HUES64 (cell line): ENCODE data around the gene MARK1.
A peak's percentile ranks its signal among the peaks of the same experiment; 100 is the strongest.

Experiments
- H3K27ac ChIP-seq: 2 replicates; pipeline ENCODE4 v1.7.0; 2013; ENCODE audit warnings: low read depth, low read length, inconsistent platforms
- H3K27me3 ChIP-seq: 2 replicates; pipeline ENCODE4 v1.6.1; 2013; ENCODE audit warnings: mild to moderate bottlenecking, low read length; ENCODE audit not compliant: insufficient read depth
- H3K36me3 ChIP-seq: 2 replicates; pipeline ENCODE4 v1.6.1; 2013; ENCODE audit warnings: mild to moderate bottlenecking, low read length; ENCODE audit not compliant: insufficient read depth
- H3K4me1 ChIP-seq: 2 replicates; pipeline ENCODE4 v1.6.1; 2013; ENCODE audit warnings: mild to moderate bottlenecking, low read length, moderate library complexity; ENCODE audit not compliant: insufficient read depth
- H3K4me3 ChIP-seq: 2 replicates; pipeline ENCODE4 v1.5.1; 2013; ENCODE audit warnings: mild to moderate bottlenecking, low read length, moderate library complexity
- H3K9ac ChIP-seq: 2 replicates; pipeline ENCODE4 v1.6.1; 2013; ENCODE audit warnings: mild to moderate bottlenecking, low read depth, low read length
- H3K9me3 ChIP-seq: 2 replicates; pipeline ENCODE4 v1.6.1; 2013; ENCODE audit warnings: low read depth, low read length; ENCODE audit not compliant: insufficient read depth
- whole genome bisulfite sequencing: fragments of 150-250, 120-280 bp; methylation state at CpG from one replicate; pipeline ENCODE4 v1.1.7; 2013; ENCODE audit warnings: missing lambda C conversion rate; 5-methylcytosine and 5-hydroxymethylcytosine counted together

Gene MARK1

GRCh38 chr1:220691053-220691684, 163.2 kb downstream of the MARK1 start:
- H3K4me3 ChIP-seq, result peak overlapping the region; percentile 78
- H3K9ac ChIP-seq, result 0 out of 2 replicates have a peak overlapping the region, but pooled peaks have one; percentile 60
- WGBS, result 75% methylated on average over 14 of the region's 14 CpGs
- no peaks in the 10 kb centered on the region for H3K36me3 ChIP-seq
- no peaks in the 10 kb centered on the region for H3K4me1 ChIP-seq
- H3K9me3 ChIP-seq, result no peaks in the 10 kb centered on the region
- peaks cover 36% of the 10 kb centered on the region for H3K27me3 ChIP-seq
- H3K27ac ChIP-seq, result no peak overlapping the region

GRCh38 chr1:220692436-220693228, 164.7 kb downstream of the MARK1 start:
- Histone ChIP-seq H3K4me1 (no peaks in the 10 kb centered on the region), H3K9ac (no peak overlapping the region), H3K4me3 (no peak overlapping the region), H3K36me3 (no peaks in the 10 kb centered on the region), H3K27me3 (peaks cover 36% of the 10 kb centered on the region), H3K9me3 (no peaks in the 10 kb centered on the region), H3K27ac (no peak overlapping the region)
- 89% methylated on average over 8 of the region's 8 CpGs for WGBS

- Histone ChIP-seq H3K27ac (no peak overlapping the region), H3K4me3 (no peak overlapping the region), H3K9ac (no peak overlapping the region), H3K4me1 (no peaks in the 10 kb centered on the region), H3K36me3 (no peaks in the 10 kb centered on the region), H3K27me3 (peaks cover 27% of the 10 kb centered on the region), H3K9me3 (no peaks in the 10 kb centered on the region)
- WGBS, result 94% methylated on average over 8 of the region's 8 CpGs
These were observed 167.0 kb downstream of the MARK1 start for GRCh38 chr1:220694866-220695382.

- 91% methylated on average over 4 of the region's 4 CpGs for WGBS
- H3K9me3 ChIP-seq, result no peaks in the 10 kb centered on the region
These were observed 167.5 kb downstream of the MARK1 start for GRCh38 chr1:220695426-220695825.

GRCh38 chr1:220696226-220696862, 168.4 kb downstream of the MARK1 start:
- 94% methylated on average over 16 of the region's 16 CpGs for WGBS
- Histone ChIP-seq H3K4me3 (no peak overlapping the region), H3K9me3 (no peaks in the 10 kb centered on the region), H3K4me1 (peaks cover 5% of the 10 kb centered on the region), H3K27me3 (peaks cover 15% of the 10 kb centered on the region), H3K36me3 (no peaks in the 10 kb centered on the region), H3K27ac (no peak overlapping the region), H3K9ac (no peak overlapping the region)

More at GRCh38 chr1:220695426-220695825, 167.5 kb downstream of the MARK1 start:
- H3K4me3 ChIP-seq, result no peak overlapping the region
- H3K36me3 ChIP-seq, result no peaks in the 10 kb centered on the region
- H3K27ac ChIP-seq, result no peak overlapping the region
- H3K4me1 ChIP-seq, result no peaks in the 10 kb centered on the region
- H3K27me3 ChIP-seq, result peaks cover 24% of the 10 kb centered on the region
- no peak overlapping the region for H3K9ac ChIP-seq

GRCh38 chr1:220696863-220697231, 168.9 kb downstream of the MARK1 start:
- Histone ChIP-seq H3K4me1 (peaks cover 5% of the 10 kb centered on the region), H3K27ac (no peak overlapping the region), H3K9ac (no peak overlapping the region), H3K36me3 (no peaks in the 10 kb centered on the region), H3K27me3 (peaks cover 10% of the 10 kb centered on the region), H3K4me3 (no peak overlapping the region), H3K9me3 (no peaks in the 10 kb centered on the region)
- WGBS, result 90% methylated on average over 9 of the region's 9 CpGs

- no peak overlapping the region for H3K4me3 ChIP-seq
- 95% methylated on average over 6 of the region's 6 CpGs for WGBS
These were observed 169.4 kb downstream of the MARK1 start for GRCh38 chr1:220697326-220697725.

GRCh38 chr1:220698607-220699016, 170.7 kb downstream of the MARK1 start:
- Histone ChIP-seq H3K9ac (no peak overlapping the region), H3K4me1 (peaks cover 9% of the 10 kb centered on the region), H3K36me3 (no peaks in the 10 kb centered on the region), H3K27me3 (no peaks in the 10 kb centered on the region), H3K27ac (no peak overlapping the region), H3K9me3 (no peaks in the 10 kb centered on the region), H3K4me3 (no peak overlapping the region)
- WGBS, result 91% methylated on average over 5 of the region's 5 CpGs

More at GRCh38 chr1:220697326-220697725, 169.4 kb downstream of the MARK1 start:
- no peaks in the 10 kb centered on the region for H3K9me3 ChIP-seq
- no peak overlapping the region for H3K9ac ChIP-seq
- no peak overlapping the region for H3K27ac ChIP-seq
- peaks cover 5% of the 10 kb centered on the region for H3K27me3 ChIP-seq
- no peaks in the 10 kb centered on the region for H3K36me3 ChIP-seq
- peaks cover 5% of the 10 kb centered on the region for H3K4me1 ChIP-seq

- Histone ChIP-seq H3K9me3 (no peaks in the 10 kb centered on the region), H3K4me1 (peaks cover 9% of the 10 kb centered on the region), H3K27me3 (no peaks in the 10 kb centered on the region), H3K36me3 (no peaks in the 10 kb centered on the region), H3K4me3 (no peak overlapping the region), H3K27ac (no peak overlapping the region), H3K9ac (no peak overlapping the region)
- WGBS, result 90% methylated on average over 3 of the region's 3 CpGs
These were observed 171.1 kb downstream of the MARK1 start for GRCh38 chr1:220699044-220699443.

GRCh38 chr1:220700556-220701179, 172.7 kb downstream of the MARK1 start:
- peaks cover 9% of the 10 kb centered on the region for H3K4me1 ChIP-seq
- 53% methylated on average over 2 of the region's 2 CpGs for WGBS

GRCh38 chr1:220701974-220702373, 174.0 kb downstream of the MARK1 start:
- Histone ChIP-seq H3K4me1 (peaks cover 9% of the 10 kb centered on the region), H3K9me3 (no peaks in the 10 kb centered on the region)
- WGBS, result 95% methylated on average over 6 of the region's 6 CpGs

More at GRCh38 chr1:220700556-220701179, 172.7 kb downstream of the MARK1 start:
- no peak overlapping the region for H3K27ac ChIP-seq
- no peaks in the 10 kb centered on the region for H3K36me3 ChIP-seq
- no peaks in the 10 kb centered on the region for H3K27me3 ChIP-seq
- H3K9ac ChIP-seq, result no peak overlapping the region
- H3K4me3 ChIP-seq, result no peak overlapping the region
- H3K9me3 ChIP-seq, result no peaks in the 10 kb centered on the region

More at GRCh38 chr1:220701974-220702373, 174.0 kb downstream of the MARK1 start:
- no peak overlapping the region for H3K27ac ChIP-seq
- H3K36me3 ChIP-seq, result no peaks in the 10 kb centered on the region
- H3K4me3 ChIP-seq, result no peak overlapping the region
- no peaks in the 10 kb centered on the region for H3K27me3 ChIP-seq
- H3K9ac ChIP-seq, result no peak overlapping the region
